GM23338 (cell line): ENCODE results near the gene GIMAP4. TPM values are rescaled to one million over a fixed set of nuclear protein-coding genes. Genes with fewer than 3 reads are reported as not detected.
"Not testable (repeated sequence)": the region's sequence is repeated elsewhere in the genome, so short reads cannot be mapped to it uniquely, and the experiment has no call there.

ENCODE experiments used
- ATAC-seq: fragments of 200-7000 bp; cut with Tn5 transposase; 3 replicates; pipeline ENCODE4 v1.9.1; 2020
- DNase-seq: peaks from one replicate; pipeline ENCODE4 v3.0.0-alpha.2; 2015; ENCODE audit warnings: low spot score
- H2AFZ ChIP-seq: fragments of 200-600 bp; sonication (generic); 2 replicates; pipeline ENCODE4 v1.8.0; 2016; ENCODE audit warnings: antibody characterized with exemption, mild to moderate bottlenecking, moderate library complexity
- H3F3A ChIP-seq: fragments of 200-600 bp; sonication (generic); replicated peaks from 2 replicates; pipeline ENCODE4 v1.8.0; 2017; ENCODE audit warnings: antibody characterized with exemption, mixed run types, low read depth
- H3K27ac ChIP-seq: fragments of 200-600 bp; sonication (generic); 2 replicates; pipeline ENCODE4 v1.6.1; 2016; ENCODE audit warnings: low read depth
- H3K27me3 ChIP-seq: fragments of 200-600 bp; sonication (generic); 2 replicates; pipeline ENCODE4 v1.8.0; 2016; ENCODE audit warnings: mild to moderate bottlenecking, mixed run types, moderate library complexity; ENCODE audit not compliant: insufficient read depth
- H3K36me3 ChIP-seq: fragments of 200-600 bp; sonication (generic); 2 replicates; pipeline ENCODE4 v1.8.0; 2016; ENCODE audit warnings: mild to moderate bottlenecking; ENCODE audit not compliant: insufficient read depth
- H3K4me1 ChIP-seq: fragments of 200-600 bp; sonication (generic); 2 replicates; pipeline ENCODE4 v1.8.0; 2016; ENCODE audit warnings: mild to moderate bottlenecking, moderate library complexity; ENCODE audit not compliant: insufficient read depth
- H3K4me2 ChIP-seq: fragments of 200-600 bp; sonication (generic); 2 replicates; pipeline ENCODE4 v1.7.1; 2017; ENCODE audit warnings: mixed run types
- H3K4me3 ChIP-seq: fragments of 200-600 bp; sonication (generic); 2 replicates; pipeline ENCODE4 v1.6.1; 2016; ENCODE audit warnings: mixed run types
- H3K79me2 ChIP-seq: fragments of 200-600 bp; sonication (generic); replicated peaks from 2 replicates; pipeline ENCODE4 v1.8.0; 2017; ENCODE audit warnings: mild to moderate bottlenecking; ENCODE audit not compliant: insufficient read depth
- H3K9me2 ChIP-seq: fragments of 200-600 bp; sonication (generic); 2 replicates; pipeline ENCODE4 v1.8.0; 2017; ENCODE audit not compliant: insufficient read depth
- H4K20me1 ChIP-seq: fragments of 200-600 bp; sonication (generic); replicated peaks from 2 replicates; pipeline ENCODE4 v1.8.0; 2017; ENCODE audit warnings: mild to moderate bottlenecking; ENCODE audit not compliant: insufficient read depth
- H3K27ac Mint-ChIP-seq: 2 replicates; pipeline ENCODE4 v1.8.0; 2020; ENCODE audit warnings: inconsistent platforms, mild to moderate bottlenecking, moderate library complexity, mixed read lengths
- H3K27me3 Mint-ChIP-seq: 3 replicates; pipeline ENCODE4 v1.8.0; 2022; ENCODE audit warnings: low read depth, mild to moderate bottlenecking, moderate library complexity, mixed read lengths, inconsistent platforms; ENCODE audit not compliant: insufficient read depth, poor library complexity
- H3K36me3 Mint-ChIP-seq: 3 replicates; pipeline ENCODE4 v1.8.0; 2021; ENCODE audit warnings: low read depth, mild to moderate bottlenecking, inconsistent platforms, moderate library complexity, mixed read lengths
- H3K4me1 Mint-ChIP-seq: 3 replicates; pipeline ENCODE4 v1.8.0; 2020; ENCODE audit warnings: mild to moderate bottlenecking, inconsistent platforms, mixed read lengths
- H3K4me3 Mint-ChIP-seq: 3 replicates; pipeline ENCODE4 v1.8.0; 2021; ENCODE audit warnings: moderate library complexity, mild to moderate bottlenecking, inconsistent platforms, mixed read lengths
- H3K9me3 Mint-ChIP-seq: 3 replicates; pipeline ENCODE4 v1.8.0; 2020; ENCODE audit warnings: moderate library complexity, mild to moderate bottlenecking, inconsistent platforms, mixed read lengths
- CREB1 ChIP-seq: fragments of 250-450 bp; sonication (Bioruptor Pico); IDR thresholded peaks from 2 replicates; pipeline ENCODE4 v1.5.0; 2020; ENCODE audit warnings: low read depth, mild to moderate bottlenecking, moderate library complexity
- CTCF ChIP-seq, 2 experiments: fragments of 200-600 bp in 1 of 2; sonication (generic) in 1 of 2; conservative IDR thresholded peaks; 2 replicates each; pipeline versions ENCODE4 v1.5.1 to v1.6.1; 2016 to 2017; ENCODE audit warnings: antibody characterized with exemption in 2 of 2, low read depth in 2 of 2, mild to moderate bottlenecking in 2 of 2, moderate library complexity in 1 of 2
- EZH2phosphoT487 ChIP-seq: fragments of 200-600 bp; sonication (generic); IDR thresholded peaks from one replicate; pipeline ENCODE4 v1.8.1; 2018; ENCODE audit warnings: antibody characterized with exemption; ENCODE audit not compliant: unreplicated experiment
- POLR2AphosphoS5 ChIP-seq: IDR thresholded peaks from 2 replicates; pipeline ENCODE4 v1.6.1; 2016; ENCODE audit warnings: antibody characterized with exemption, low read depth
- ZNF114 ChIP-seq: fragments of 250-450 bp; sonication (Bioruptor Pico); IDR thresholded peaks from 2 replicates; pipeline ENCODE4 v1.5.0; 2020; ENCODE audit warnings: mild to moderate bottlenecking, moderate library complexity
- ZNF331 ChIP-seq: fragments of 250-450 bp; sonication (Bioruptor Pico); IDR thresholded peaks from 2 replicates; pipeline ENCODE4 v1.5.0; 2020; ENCODE audit warnings: low read depth, mild to moderate bottlenecking, moderate library complexity
- polyA plus RNA-seq: library from polyadenylated mRNA; unstranded; fragments of >200 nt; fragmentation: Nextera tagmentation; extraction: Ambion mirVana; gene quantifications from 2 replicates; pipeline ENCODE4 v1.2.1, GENCODE V29; 2016
- total RNA-seq: library from RNA; depleted of rRNA; stranded (reverse); fragments of >200 nt; shearing (Covaris generic); gene quantifications from 2 replicates; pipeline ENCODE4 v1.2.3, GENCODE V29; 2014
- TF ChIP-seq, protein P1 (sequence below): IDR thresholded peaks from 2 replicates; pipeline ENCODE4 v1.6.1; 2016; ENCODE audit warnings: antibody characterized with exemption
- TF ChIP-seq, protein P2 (sequence below): IDR thresholded peaks from one replicate; pipeline ENCODE4 v1.6.1; 2018; ENCODE audit warnings: antibody characterized with exemption; ENCODE audit not compliant: unreplicated experiment
- TF ChIP-seq, protein P3 (sequence below): fragments of 250-450 bp; sonication (Bioruptor Pico); IDR thresholded peaks from 2 replicates; pipeline ENCODE4 v1.5.0; 2020; ENCODE audit warnings: mild to moderate bottlenecking, moderate library complexity

GIMAP4 gene
- total and polyA plus RNA-seq, 2 experiments from 2014 or later = not detected

GRCh38 chr7:150603600-150603999, 36.4 kb downstream of the GIMAP4 start:
- H2AFZ ChIP-seq, H3K27ac ChIP-seq, H3K4me3 ChIP-seq, H3K9me2 ChIP-seq, H3K36me3 Mint-ChIP-seq, H3K27me3 Mint-ChIP-seq, H3K4me2 ChIP-seq, H3K4me1 ChIP-seq, H3K79me2 ChIP-seq, H3K36me3 ChIP-seq, ATAC-seq, H4K20me1 ChIP-seq, H3K4me1 Mint-ChIP-seq, H3K4me3 Mint-ChIP-seq, H3K27ac Mint-ChIP-seq, H3F3A ChIP-seq, DNase-seq, H3K27me3 ChIP-seq: not testable (repeated sequence)
- peaks cover 62% of the 10 kb centered on the region for H3K9me3 Mint-ChIP-seq

- Mint-ChIP-seq H3K4me1 (no peaks in the 10 kb centered on the region), H3K27ac (no peak overlapping the region), H3K4me3 (no peak overlapping the region), H3K36me3 (peaks cover 2% of the 10 kb centered on the region; the same call in 1 of the 3 replicates), H3K27me3 (peaks cover 3% of the 10 kb centered on the region), H3K9me3 (peaks cover 30% of the 10 kb centered on the region)
- Histone ChIP-seq H3K4me3 (no peak overlapping the region), H3F3A (no peaks in the 10 kb centered on the region), H3K79me2 (no peaks in the 10 kb centered on the region), H2AFZ (no peak overlapping the region), H3K4me2 (no peak overlapping the region), H3K27ac (no peak overlapping the region), H3K4me1 (no peaks in the 10 kb centered on the region), H3K9me2 (peaks cover 13% of the 10 kb centered on the region; the same call in 1 of the 2 replicates), H3K27me3 (no peaks in the 10 kb centered on the region), H4K20me1 (no peaks in the 10 kb centered on the region), H3K36me3 (no peaks in the 10 kb centered on the region)
- DNase-seq (no peak), ATAC-seq (no peak)
- TF ChIP-seq CTCF (conservative IDR thresholded peaks at IDR 0.05; ENCODE audit: low read depth in 2 of 2) (no peak), ZNF114 (CRISPR knock-in tag) (no peak), POLR2AphosphoS5 (no peak), EZH2phosphoT487 (no peak), CREB1 (no peak), ZNF331 (CRISPR knock-in tag) (no peak)
- TF ChIP-seq, protein P1, sequence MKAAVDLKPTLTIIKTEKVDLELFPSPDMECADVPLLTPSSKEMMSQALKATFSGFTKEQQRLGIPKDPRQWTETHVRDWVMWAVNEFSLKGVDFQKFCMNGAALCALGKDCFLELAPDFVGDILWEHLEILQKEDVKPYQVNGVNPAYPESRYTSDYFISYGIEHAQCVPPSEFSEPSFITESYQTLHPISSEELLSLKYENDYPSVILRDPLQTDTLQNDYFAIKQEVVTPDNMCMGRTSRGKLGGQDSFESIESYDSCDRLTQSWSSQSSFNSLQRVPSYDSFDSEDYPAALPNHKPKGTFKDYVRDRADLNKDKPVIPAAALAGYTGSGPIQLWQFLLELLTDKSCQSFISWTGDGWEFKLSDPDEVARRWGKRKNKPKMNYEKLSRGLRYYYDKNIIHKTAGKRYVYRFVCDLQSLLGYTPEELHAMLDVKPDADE = no peak
- TF ChIP-seq, protein P2, sequence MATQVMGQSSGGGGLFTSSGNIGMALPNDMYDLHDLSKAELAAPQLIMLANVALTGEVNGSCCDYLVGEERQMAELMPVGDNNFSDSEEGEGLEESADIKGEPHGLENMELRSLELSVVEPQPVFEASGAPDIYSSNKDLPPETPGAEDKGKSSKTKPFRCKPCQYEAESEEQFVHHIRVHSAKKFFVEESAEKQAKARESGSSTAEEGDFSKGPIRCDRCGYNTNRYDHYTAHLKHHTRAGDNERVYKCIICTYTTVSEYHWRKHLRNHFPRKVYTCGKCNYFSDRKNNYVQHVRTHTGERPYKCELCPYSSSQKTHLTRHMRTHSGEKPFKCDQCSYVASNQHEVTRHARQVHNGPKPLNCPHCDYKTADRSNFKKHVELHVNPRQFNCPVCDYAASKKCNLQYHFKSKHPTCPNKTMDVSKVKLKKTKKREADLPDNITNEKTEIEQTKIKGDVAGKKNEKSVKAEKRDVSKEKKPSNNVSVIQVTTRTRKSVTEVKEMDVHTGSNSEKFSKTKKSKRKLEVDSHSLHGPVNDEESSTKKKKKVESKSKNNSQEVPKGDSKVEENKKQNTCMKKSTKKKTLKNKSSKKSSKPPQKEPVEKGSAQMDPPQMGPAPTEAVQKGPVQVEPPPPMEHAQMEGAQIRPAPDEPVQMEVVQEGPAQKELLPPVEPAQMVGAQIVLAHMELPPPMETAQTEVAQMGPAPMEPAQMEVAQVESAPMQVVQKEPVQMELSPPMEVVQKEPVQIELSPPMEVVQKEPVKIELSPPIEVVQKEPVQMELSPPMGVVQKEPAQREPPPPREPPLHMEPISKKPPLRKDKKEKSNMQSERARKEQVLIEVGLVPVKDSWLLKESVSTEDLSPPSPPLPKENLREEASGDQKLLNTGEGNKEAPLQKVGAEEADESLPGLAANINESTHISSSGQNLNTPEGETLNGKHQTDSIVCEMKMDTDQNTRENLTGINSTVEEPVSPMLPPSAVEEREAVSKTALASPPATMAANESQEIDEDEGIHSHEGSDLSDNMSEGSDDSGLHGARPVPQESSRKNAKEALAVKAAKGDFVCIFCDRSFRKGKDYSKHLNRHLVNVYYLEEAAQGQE = no peak
- TF ChIP-seq, protein P3, sequence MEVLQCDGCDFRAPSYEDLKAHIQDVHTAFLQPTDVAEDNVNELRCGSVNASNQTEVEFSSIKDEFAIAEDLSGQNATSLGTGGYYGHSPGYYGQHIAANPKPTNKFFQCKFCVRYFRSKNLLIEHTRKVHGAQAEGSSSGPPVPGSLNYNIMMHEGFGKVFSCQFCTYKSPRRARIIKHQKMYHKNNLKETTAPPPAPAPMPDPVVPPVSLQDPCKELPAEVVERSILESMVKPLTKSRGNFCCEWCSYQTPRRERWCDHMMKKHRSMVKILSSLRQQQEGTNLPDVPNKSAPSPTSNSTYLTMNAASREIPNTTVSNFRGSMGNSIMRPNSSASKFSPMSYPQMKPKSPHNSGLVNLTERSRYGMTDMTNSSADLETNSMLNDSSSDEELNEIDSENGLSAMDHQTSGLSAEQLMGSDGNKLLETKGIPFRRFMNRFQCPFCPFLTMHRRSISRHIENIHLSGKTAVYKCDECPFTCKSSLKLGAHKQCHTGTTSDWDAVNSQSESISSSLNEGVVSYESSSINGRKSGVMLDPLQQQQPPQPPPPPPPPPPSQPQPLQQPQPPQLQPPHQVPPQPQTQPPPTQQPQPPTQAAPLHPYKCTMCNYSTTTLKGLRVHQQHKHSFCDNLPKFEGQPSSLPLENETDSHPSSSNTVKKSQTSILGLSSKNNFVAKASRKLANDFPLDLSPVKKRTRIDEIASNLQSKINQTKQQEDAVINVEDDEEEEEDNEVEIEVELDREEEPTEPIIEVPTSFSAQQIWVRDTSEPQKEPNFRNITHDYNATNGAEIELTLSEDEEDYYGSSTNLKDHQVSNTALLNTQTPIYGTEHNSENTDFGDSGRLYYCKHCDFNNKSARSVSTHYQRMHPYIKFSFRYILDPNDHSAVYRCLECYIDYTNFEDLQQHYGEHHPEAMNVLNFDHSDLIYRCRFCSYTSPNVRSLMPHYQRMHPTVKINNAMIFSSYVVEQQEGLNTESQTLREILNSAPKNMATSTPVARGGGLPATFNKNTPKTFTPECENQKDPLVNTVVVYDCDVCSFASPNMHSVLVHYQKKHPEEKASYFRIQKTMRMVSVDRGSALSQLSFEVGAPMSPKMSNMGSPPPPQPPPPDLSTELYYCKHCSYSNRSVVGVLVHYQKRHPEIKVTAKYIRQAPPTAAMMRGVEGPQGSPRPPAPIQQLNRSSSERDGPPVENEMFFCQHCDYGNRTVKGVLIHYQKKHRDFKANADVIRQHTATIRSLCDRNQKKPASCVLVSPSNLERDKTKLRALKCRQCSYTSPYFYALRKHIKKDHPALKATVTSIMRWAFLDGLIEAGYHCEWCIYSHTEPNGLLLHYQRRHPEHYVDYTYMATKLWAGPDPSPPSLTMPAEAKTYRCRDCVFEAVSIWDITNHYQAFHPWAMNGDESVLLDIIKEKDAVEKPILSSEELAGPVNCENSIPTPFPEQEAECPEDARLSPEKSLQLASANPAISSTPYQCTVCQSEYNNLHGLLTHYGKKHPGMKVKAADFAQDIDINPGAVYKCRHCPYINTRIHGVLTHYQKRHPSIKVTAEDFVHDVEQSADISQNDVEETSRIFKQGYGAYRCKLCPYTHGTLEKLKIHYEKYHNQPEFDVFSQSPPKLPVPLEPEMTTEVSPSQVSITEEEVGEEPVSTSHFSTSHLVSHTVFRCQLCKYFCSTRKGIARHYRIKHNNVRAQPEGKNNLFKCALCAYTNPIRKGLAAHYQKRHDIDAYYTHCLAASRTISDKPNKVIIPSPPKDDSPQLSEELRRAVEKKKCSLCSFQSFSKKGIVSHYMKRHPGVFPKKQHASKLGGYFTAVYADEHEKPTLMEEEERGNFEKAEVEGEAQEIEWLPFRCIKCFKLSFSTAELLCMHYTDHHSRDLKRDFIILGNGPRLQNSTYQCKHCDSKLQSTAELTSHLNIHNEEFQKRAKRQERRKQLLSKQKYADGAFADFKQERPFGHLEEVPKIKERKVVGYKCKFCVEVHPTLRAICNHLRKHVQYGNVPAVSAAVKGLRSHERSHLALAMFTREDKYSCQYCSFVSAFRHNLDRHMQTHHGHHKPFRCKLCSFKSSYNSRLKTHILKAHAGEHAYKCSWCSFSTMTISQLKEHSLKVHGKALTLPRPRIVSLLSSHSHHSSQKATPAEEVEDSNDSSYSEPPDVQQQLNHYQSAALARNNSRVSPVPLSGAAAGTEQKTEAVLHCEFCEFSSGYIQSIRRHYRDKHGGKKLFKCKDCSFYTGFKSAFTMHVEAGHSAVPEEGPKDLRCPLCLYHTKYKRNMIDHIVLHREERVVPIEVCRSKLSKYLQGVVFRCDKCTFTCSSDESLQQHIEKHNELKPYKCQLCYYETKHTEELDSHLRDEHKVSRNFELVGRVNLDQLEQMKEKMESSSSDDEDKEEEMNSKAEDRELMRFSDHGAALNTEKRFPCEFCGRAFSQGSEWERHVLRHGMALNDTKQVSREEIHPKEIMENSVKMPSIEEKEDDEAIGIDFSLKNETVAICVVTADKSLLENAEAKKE = no peak
These were observed 43.0 kb downstream of the GIMAP4 start for GRCh38 chr7:150610233-150610632.
